ENCODE measurements around the gene ASTN2. TPM values are rescaled to one million over a fixed set of nuclear protein-coding genes. Genes with fewer than 3 reads are reported as not detected.
"Not testable (repeated sequence)": the region's sequence is repeated elsewhere in the genome, so short reads cannot be mapped to it uniquely, and the experiment has no call there.

The ASTN2 gene
- total RNA-seq, 1 experiment from 2014 or later = 6.8 TPM

DNA sequence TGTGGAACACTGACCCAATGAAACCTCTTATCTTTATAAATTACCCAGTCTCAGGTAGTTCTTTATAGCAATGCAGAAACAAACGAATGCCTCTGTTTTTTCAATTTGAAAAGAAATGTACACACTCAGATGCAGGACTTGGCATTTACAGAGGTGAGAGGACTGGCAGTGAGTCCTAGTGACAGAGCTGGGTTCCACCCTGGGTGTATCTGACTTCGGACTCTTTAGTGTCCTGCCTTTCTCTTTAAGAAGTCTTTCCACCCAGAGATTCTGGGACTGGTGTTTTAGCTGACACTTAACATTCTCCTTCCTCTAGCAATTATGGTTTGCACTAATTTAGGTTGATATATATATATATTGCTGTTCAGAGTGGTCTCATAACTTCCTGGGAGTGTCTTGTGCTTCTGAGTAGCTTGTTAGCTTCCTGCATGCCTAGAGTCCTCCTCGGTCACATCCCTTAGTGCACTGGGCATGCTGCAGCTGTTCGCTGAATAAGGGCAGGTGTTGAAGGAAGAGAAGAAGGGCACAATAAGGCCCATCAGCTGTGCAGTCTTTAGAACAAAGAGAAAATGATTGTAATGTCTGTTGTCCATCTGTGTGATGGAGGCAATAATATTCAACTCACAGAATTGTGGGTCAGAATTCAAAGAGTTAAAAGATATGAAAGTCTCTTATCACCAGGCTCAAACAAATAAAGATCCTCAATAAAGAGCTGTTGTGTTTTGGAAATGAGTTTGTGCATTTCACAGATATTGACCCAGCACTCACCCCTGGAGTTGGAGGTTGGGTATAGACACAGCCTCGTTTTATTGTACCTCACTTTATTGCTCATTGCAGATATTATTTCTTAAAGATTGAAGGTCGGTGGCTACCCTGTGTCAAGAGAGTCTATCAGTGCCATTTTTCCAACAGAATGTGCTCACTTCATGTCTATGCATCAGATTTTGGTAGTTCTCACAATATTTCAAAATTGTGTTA is 540.6 kb downstream of the ASTN2 start:
- DNase-seq (ENCODE audit: low spot score) = no peak

DNA sequence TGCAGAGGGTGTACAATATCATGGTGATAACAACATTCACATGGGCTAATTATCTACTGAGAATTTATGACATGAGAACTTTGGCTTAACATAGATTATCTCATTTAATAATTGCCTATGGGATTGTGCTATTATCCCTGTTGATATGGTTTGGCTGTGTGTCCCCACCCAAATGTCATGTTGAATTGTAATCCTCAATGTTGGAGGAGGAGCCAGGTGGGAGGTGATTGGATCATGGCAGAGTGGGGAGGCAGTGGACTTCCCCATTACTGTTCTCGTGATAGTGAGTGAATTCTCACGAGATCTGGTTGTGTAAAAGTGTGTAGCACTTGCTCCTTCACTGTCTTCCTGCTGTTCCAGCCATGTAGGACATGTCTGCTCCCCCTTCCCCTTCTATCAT is 541.4 kb downstream of the ASTN2 start:
- DNase-seq (ENCODE audit: low spot score) = no peak

DNA sequence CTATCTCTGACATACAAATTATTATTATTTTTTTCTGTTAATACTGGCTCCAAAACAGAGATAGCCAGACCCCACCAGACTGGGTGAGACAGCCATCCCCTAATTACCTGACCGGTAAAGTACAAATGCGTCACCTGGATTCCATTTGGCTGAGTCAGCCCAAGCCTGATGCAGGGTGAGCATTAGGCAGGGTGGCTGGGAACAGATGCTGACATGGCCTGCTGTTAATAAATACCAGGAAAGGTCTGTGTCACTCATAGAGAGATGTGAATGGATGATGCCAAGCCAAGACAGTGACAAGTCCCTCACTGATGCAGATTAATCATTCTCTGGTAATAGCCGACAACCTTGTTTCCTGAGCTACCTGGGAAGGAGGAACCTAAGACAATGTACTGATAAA is 544.3 kb downstream of the ASTN2 start:
- no peak for DNase-seq (ENCODE audit: low spot score)

DNA sequence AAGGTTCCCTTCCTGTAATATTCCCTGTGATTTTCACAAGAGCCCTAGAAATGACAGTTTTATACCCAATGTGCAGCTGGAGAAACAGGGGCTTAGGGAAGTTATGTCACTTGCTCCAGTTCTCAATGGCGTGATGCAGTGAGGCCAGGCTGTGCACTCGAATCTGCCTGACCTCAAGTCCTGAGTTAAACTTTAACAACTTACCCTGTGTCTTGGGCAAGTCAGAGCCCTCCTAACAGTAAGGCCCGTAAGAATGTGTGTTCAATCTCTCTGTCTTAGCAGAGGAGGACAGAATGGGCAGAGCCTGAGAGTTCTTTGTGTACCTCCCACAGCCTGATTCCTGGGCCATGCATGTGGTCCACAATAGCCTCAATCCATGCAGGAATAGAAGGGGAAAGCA is 546.7 kb downstream of the ASTN2 start:
- DNase-seq (ENCODE audit: low spot score) = no peak

DNA sequence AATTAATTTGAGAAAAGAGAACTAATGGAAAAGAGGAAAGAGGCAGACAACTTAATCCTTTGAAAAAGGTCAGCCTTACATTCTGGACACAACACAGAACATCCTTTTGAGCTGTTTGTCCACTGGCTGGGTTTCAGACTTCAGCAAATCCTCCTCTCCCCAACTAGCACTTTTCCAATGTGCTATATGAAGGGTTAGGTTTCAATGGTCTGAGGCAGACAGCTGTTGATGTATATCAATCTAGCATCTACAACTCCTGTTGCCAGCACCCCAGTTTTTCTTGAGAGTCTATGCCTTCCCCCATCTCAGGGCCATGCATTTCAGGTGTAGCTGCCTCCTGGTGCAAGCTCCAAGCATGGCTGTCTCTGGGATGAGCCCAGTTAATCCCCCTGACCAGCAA is 553.5 kb downstream of the ASTN2 start:
- no peak for DNase-seq (ENCODE audit: low spot score)

DNA sequence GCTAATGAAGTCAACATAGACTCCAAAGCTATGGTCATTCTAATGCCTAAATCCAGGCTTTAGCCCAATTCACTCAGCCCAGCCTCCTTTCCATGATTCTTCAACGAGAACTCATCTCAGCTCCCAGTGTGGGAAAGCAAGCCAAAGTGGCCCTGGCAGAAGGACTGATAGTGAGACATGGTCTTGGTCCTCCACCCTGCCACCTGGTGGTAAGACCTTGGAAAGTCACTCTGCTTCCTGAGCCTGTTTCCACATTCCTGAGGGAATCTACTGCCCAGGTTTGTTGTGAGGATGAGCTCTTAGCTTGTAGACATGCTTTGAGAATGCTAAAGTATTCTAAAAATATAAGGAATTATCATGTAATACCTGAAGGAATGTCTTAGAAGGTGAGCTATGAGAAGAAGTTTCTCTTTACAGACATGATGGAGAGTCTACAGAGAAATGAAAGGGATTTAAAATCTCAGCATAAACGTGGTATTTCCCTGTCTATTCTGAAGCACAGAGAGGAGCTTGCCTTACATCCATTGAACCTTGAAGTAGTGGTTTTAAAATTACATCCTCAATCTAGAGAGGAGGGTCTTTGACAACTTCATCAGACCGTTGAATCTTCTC is 554.2 kb downstream of the ASTN2 start:
- peak; percentile 42 for DNase-seq (ENCODE audit: low spot score)

DNA sequence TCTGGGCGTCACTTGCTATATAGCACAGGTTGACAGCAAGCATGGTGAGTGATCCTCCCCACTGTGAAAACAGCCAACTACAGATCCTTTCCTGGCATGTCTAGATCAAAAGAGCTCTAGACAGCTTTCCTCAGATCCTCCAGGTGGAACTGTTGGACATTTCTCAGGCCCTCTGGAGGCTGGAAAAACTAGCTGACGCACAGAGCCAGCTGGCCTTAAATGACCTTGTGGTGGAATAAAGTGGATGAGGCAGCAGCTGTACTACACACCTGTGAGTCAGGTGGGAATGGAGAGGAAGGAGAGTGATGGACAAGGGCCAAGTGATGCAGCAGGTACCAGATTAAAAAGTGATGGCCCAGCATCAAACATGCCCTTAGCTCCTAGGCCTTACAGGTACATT is 555.1 kb downstream of the ASTN2 start:
- DNase-seq (ENCODE audit: low spot score) = no peak

DNA sequence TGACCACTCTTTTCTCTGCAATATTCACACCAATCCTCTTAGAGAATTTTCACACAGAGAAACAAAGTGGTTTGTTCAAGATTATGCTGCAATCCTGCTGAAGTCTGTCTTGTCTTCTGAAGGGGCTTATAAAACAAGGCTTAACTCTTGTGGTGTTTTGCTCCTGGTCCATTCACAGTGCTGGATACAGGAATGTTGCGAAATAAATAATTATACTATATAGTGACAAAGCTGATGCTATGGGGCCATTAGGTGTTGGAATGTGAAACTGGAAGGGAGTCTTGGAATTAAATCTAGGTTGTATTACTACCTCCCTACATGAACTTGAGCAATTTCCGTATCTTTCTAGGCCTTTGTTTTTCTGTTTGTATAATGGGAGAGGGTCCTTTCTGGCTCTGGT is 557.5 kb downstream of the ASTN2 start:
- no peak for DNase-seq (ENCODE audit: low spot score)

DNA sequence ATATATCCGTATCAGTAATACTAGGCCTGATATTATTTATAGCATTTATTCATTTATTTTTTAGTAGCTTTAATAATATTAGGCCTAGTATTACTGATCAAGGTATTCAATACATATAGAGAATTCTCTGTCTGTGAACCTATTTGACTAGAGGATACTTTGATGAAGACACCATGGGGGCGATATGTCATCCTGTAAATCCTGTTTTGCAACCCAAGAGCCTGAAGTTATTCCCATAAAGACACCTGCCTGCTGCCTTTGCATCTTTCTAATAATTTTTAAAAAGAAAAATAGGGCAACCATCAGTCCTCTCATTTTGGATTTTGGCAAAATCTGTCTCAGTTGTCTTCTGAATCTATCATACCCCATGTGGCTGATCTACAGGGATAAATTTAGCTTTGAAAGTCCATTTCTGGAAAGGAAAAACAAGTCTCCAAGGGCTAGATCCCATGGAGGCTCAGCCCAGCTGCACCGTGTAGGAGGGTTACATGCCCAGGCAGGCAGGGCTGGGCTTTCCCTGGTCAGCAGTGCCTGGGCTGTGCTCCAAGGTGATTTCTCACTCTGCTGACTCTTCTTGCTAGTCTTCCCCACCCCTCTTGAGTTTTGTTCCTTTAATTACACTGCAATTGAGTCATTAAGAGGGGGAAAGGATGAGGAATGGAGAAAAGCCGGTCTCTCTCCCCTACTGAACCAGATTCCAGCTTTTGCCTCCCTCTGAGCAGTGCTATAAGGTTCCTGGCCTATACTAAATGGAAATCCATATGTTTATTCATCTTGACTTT is 558.8 kb downstream of the ASTN2 start:
- DNase-seq (ENCODE audit: low spot score) = no peak

DNA sequence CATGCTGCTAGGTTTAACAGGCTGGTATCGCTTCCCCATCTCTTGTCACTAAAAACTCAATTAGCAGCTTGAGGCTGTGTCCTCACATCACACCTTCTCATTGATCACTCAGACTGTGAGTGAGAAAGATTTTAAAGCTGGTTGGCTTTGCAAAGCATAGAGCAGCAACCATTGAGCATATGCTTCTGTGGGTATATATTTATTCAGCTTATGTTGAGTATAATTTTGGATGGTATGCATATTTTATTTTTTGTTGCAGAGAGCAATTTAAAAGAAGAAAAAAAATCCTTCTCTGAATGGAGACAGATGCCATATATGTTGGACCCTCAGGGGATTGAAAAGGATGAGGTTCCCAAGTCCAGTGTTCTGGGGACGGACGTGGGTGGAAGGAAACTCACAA is 565.1 kb downstream of the ASTN2 start:
- DNase-seq (ENCODE audit: low spot score) = no peak

DNA sequence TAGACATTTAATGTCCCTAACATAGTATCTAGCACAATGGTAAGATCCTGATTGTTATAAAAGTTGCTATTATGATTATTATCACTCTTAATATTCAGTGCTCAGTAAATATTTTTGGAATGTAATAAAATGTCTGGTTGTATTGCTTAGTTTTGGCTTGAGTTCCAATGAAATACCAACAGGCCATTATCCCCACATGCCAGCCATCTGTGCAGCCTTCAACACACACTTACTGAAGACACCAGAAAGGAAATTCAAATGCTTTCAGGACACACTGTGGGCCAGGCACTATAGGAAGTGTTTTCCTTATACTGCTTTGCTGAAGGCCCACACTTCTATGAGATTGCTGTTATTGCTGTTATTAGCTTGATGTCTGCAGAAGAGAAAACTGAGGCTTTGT is 570.2 kb downstream of the ASTN2 start:
- no peak for DNase-seq (ENCODE audit: low spot score)

DNA sequence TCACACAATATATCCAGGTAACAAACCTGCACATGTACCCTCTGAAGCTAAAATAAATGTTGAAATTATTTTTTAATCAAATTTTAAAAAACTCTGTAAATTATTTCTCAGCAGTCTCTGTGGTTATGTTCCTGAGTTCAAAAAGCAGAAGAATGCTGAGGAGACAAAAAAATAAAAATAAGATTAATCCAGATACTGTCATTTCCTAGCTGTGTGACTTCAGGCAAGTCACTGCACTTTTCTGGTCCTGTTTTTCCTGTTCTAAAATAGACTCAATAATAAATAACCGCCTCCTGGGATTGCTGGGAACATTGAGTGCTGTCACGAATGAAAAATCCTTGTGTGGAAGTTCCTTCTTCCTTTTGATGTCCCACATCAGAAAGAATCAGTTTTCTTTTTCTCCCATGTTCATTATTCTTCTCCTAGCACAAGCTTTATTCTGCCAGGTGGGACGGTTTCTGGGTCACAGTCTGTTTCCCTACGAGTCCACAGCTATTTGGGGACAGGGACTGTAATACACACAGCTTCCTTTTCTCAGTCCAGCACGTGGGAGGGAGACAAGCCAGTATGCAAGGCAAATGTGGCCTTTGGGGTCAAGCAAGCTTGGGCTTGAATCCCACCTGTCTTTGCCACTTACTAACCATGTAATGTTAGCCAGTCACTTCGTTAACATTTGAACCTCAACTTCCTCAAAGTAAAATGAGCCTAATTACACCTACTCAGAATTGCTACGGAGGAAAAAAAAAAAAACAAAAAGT is 570.8 kb downstream of the ASTN2 start:
- DNase-seq (ENCODE audit: low spot score) = no peak

DNA sequence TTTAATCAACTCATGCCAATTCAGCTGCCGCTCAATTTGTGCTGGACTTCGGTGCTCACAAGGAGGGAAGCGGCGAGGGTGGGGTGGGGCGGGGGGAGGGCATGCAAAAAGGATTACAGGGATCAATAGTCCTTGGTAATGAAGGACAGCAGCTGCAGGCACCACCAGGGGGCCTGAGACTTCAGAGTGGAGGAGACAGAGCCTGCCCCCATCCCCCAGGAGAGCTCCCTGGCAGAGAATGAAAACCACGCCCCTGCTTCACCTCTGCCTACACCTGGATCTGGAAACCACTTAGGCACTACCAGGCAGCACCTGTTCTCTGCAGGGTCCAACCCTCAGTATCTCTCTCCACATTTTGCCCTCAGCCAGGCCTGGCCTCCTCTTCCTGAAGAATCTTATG is 572.2 kb downstream of the ASTN2 start:
- no peak for DNase-seq (ENCODE audit: low spot score)

DNA sequence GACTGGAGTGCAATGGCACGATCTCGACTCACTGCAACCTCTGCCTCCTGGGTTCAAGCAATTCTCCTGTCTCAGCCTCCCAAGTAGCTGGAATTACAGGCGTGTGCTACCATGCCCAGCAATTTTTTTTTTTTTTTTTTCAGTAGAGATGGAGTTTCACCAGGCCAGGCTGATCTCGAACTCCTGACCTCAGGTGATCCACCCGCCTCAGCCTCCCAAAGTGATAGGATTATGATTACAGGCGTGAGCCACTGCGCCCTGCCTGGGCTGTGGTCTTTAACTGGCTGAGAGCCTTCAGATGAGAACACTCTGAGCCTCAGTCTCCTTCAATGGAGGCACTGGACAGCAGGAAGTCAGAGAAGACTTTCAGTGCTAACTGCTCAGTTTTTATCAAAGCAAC is 576.4 kb downstream of the ASTN2 start:
- not testable (repeated sequence) for DNase-seq (ENCODE audit: low spot score)

DNA sequence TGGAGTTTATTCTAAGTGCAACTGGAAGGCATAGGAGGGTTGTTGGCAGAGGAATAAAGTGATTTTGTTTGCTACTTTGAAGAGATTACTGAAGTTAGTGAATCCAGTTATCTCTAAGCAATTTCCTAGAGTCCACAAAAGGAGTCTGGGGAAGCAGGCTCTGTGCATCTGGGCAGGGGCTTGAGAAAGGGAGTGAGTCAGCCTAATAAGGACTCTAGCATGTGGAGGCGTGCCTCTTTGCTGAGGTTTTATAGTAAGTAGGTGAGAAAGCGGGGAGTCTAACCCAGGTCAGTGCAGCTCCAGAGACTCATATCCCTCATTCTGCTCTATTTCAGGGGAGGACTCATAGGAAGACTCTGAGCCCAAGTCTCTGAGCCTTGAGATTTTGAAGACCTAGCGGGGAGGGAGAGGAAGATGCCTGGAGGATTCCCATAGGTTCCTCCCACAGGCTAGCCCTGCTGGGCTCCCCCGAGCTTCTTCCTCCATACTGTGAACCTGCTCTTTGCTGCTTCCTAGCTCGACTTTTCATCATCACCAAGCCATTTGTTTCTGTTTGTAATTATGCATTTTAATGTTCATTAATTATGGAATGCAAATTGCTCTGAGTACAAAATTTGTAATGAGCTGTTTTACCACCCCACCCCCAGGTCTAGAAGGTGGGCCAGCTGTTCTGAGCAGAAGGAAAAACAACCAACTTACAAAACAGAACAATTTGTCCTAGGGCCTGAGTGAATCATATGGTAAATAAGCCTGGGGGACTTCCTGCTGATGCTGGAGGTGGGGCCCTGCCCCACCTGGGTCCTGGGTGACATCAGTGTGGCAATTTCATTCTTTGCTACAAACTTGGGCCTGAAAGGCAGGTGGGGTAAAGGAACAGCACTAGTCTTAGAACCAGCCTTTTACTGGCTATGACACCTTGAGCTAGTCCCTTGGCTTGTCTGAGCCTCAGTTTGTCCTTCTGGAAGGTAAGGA is 577.6 kb downstream of the ASTN2 start:
- DNase-seq (ENCODE audit: low spot score) = no peak

DNA sequence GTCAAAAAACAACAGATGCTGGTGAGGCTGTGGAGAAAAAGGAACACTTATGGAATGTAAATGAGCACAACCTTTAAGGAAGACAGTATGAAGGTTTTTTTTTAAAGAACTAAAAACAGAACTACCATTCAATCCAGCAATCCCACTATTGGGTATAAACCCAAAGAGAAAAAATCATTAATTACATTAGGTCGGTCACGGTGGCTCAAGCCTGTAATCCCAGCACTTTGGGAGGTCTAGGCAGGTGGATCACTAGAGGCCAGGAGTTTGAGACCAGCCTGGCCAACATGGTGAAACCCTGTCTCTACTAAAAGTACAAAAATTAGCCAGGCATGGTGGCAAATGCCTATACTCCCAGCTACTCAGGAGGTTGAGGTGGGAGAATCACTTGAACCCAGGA is 584.5 kb downstream of the ASTN2 start:
- not testable (repeated sequence) for DNase-seq (ENCODE audit: low spot score)

DNA sequence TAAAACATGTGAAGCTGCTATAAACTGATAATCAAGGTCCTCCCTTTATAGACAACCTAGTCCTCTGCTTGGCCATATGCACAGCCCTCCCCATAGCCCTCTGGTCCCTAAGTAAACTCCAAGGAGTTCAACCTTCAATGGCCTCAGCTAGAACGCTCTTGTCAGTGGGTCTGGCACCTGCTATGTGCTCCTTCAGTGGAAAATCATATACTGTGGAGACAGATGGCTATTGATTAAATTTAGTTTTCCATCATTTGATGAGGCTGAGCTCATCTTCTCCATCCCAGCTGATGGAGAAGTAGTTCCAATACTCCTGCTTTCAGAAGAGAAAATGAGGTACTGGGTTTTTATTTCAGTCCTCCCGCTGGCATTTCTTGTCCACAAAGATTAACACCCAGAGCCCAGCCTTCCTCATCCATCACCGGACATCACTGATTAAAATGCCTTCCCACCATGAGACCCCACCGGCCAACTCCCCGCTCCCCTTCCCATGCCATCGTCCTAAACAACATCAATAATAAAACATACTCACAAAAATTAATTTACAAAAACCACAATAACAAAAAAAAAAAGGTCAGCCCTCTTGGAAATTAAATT is 593.1 kb downstream of the ASTN2 start:
- no peak for DNase-seq (ENCODE audit: low spot score)

DNA sequence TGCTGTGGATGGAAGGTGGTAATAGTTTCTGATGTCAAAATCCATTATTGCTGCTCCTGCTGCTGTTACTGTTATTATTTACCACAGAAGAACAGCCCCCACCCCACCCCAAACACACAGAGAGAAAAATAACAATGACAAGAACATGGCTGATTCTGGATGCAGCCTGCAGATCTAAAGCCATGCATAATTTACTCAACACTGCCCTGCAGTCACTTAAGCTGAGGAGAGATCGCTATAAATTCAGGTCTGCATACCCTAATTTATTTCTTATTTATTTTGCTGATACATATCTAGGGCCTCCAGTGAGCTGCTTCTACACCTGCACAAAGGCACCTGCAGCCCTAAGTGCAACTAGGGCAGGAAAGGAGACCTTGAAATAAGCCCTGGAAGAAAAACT is 595.7 kb downstream of the ASTN2 start:
- no peak for DNase-seq (ENCODE audit: low spot score)

DNA sequence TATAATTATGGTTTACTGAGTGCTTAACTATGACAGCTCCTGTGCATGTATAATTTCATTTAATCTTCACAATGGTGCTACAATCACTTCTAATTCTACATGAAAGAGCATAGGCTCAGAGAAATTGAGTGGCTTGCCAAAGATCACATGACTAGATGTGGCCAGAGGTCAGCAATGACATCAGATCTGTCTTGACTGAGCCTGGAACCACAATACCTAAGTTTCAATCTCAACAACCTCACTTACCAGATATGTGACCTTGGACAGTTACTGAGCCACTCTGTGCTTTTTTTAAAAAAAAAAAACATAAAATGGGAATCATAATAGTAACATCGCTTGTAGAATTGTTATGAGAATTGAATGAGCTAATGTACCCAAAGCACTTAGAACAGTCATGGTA is 597.1 kb downstream of the ASTN2 start:
- no peak for DNase-seq (ENCODE audit: low spot score)

DNA sequence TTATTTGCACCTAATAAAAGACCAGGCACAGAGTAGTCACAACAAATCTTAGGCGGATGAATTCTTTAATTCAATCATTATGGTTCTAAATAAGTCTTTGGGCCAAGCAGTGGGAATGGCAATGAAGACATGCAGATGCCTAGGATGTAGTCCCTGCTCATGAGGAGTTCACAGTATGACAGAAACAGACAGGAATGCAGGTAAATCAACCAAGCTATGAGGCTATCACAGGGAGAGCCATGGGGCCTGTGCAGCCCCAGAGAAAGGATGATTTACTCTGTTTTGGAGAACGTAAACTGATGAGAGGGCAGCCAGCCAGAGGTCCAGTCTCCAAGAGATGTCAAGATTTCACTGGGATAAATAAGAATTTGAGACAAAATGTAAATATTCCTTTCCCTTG is 598.4 kb downstream of the ASTN2 start:
- no peak for DNase-seq (ENCODE audit: low spot score)

Measured in H4 (cell line).